Raji (cell line): ENCODE results near the gene TEX101.

Experiments
- POLR2A ChIP-seq: IDR thresholded peaks from 2 replicates; pipeline ENCODE4 v1.6.1; 2011; ENCODE audit warnings: low read depth, low read length, control low read depth; ENCODE audit not compliant: insufficient read depth

TEX101 gene

GRCh38 chr19:43467730-43468129, 53.0 kb downstream of the TEX101 start:
- no peak for TF ChIP-seq POLR2A
